ENCODE measurements around the gene ACACA.

DNA sequence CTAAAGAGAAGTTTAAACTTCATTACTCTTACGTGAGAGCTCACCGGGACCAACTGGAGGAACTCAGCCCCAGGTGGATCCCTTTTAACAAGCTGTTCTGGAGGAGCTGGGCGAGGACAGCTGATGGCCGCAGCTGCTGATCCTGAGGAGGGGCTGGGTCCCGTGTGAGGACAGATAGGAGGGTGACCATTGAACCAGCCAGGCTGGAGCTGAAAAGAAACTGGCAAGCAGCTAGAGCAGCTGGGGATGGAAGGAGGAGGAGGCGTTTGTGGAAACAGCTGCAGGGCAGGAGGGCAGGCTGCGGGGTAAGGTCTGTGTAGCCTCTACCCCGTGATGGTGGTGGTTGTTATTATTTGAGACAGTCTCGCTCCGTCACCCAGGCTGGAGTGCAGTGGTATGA is 338.4 kb downstream of the ACACA start:
- no peak for TF ChIP-seq BHLHE40 (IDR thresholded peaks at IDR 0.05; ENCODE audit: borderline replicate concordance)
- no peak for TF ChIP-seq SP1 (IDR thresholded peaks at IDR 0.05)
- no peak for TF ChIP-seq ELF4 (IDR thresholded peaks at IDR 0.05)
- no peak for TF ChIP-seq FOXM1 (IDR thresholded peaks at IDR 0.05; ENCODE audit: borderline replicate concordance)
- TF ChIP-seq ZNF384 (IDR thresholded peaks at IDR 0.05): no peak
- no peak for TF ChIP-seq L3MBTL2 (conservative IDR thresholded peaks at IDR 0.05)
- TF ChIP-seq LEF1 (IDR thresholded peaks at IDR 0.05; ENCODE audit: borderline replicate concordance): no peak

All from HEK293T (cell line).